ENCODE data around the gene REP15.
"Not testable (repeated sequence)": the region's sequence is repeated elsewhere in the genome, so short reads cannot be mapped to it uniquely, and the experiment has no call there.

Gene REP15

GRCh38 chr12:27696293-27696652, at the start of gene REP15:
TSS of gene REP15 (plus strand) at chr12:27696447. CDS start at chr12:27696563, 116 bp downstream.
- DNase-seq (ENCODE audit: low spot score), result no peak

- DNase-seq (ENCODE audit: low spot score), result no peak
Observed at GRCh38 chr12:27650011-27650410, 46.2 kb upstream of the REP15 start.

GRCh38 chr12:27651201-27651600, 45.0 kb upstream of the REP15 start:
- DNase-seq (ENCODE audit: low spot score), result no peak

- peak; percentile 28 for DNase-seq (ENCODE audit: low spot score)
Observed at GRCh38 chr12:27652174-27652763, 44.0 kb upstream of the REP15 start.

- DNase-seq (ENCODE audit: low spot score), result no peak
Observed at GRCh38 chr12:27653661-27654060, 42.6 kb upstream of the REP15 start.

GRCh38 chr12:27655476-27655875, 40.8 kb upstream of the REP15 start:
- not testable (repeated sequence) for DNase-seq (ENCODE audit: low spot score)

- DNase-seq (ENCODE audit: low spot score), result no peak
Observed at GRCh38 chr12:27657296-27657695, 39.0 kb upstream of the REP15 start.

- no peak for DNase-seq (ENCODE audit: low spot score)
Observed at GRCh38 chr12:27665704-27666103, 30.5 kb upstream of the REP15 start.

GRCh38 chr12:27666510-27666909, 29.7 kb upstream of the REP15 start:
- DNase-seq (ENCODE audit: low spot score), result no peak

- DNase-seq (ENCODE audit: low spot score), result no peak
Observed at GRCh38 chr12:27667540-27667939, 28.7 kb upstream of the REP15 start.

- no peak for DNase-seq (ENCODE audit: low spot score)
Observed at GRCh38 chr12:27672051-27672450, 24.2 kb upstream of the REP15 start.

- DNase-seq (ENCODE audit: low spot score), result no peak
Observed at GRCh38 chr12:27672643-27673042, 23.6 kb upstream of the REP15 start.

- no peak for DNase-seq (ENCODE audit: low spot score)
Observed at GRCh38 chr12:27673101-27673718, 23.0 kb upstream of the REP15 start.

GRCh38 chr12:27674989-27675388, 21.3 kb upstream of the REP15 start:
- DNase-seq (ENCODE audit: low spot score), result no peak

- DNase-seq (ENCODE audit: low spot score), result no peak
Observed at GRCh38 chr12:27680619-27681018, 15.6 kb upstream of the REP15 start.

- DNase-seq (ENCODE audit: low spot score), result no peak
Observed at GRCh38 chr12:27682534-27682933, 13.7 kb upstream of the REP15 start.

- DNase-seq (ENCODE audit: low spot score), result no peak
Observed at GRCh38 chr12:27685274-27685673, 11.0 kb upstream of the REP15 start.

GRCh38 chr12:27686147-27686546, 10.1 kb upstream of the REP15 start:
- no peak for DNase-seq (ENCODE audit: low spot score)

GRCh38 chr12:27688671-27689070, 7.6 kb upstream of the REP15 start:
- DNase-seq (ENCODE audit: low spot score), result no peak

- no peak for DNase-seq (ENCODE audit: low spot score)
Observed at GRCh38 chr12:27689558-27690180, 6.6 kb upstream of the REP15 start.

- no peak for DNase-seq (ENCODE audit: low spot score)
Observed at GRCh38 chr12:27693403-27693802, 2.8 kb upstream of the REP15 start.

GRCh38 chr12:27695556-27696292, 523 bp upstream of the REP15 start:
- no peak for DNase-seq (ENCODE audit: low spot score)
